IMR-90 (cell line): ENCODE results near the gene DOCK9.

Source experiments
- CEBPB ChIP-seq: IDR thresholded peaks from 2 replicates; pipeline ENCODE4 v1.6.1; 2012; ENCODE audit warnings: low read depth, low read length, improper control_type of control experiment
- CHD1 ChIP-seq: IDR thresholded peaks from 2 replicates; pipeline ENCODE4 v1.6.1; 2012; ENCODE audit warnings: low read depth, low read length, improper control_type of control experiment
- CTCF ChIP-seq: conservative IDR thresholded peaks from 2 replicates; pipeline ENCODE4 v1.5.1; 2012; ENCODE audit warnings: mild to moderate bottlenecking, low read depth, low read length, improper control_type of control experiment
- MAZ ChIP-seq: IDR thresholded peaks from 2 replicates; pipeline ENCODE4 v1.6.1; 2012; ENCODE audit warnings: low read depth, mild to moderate bottlenecking, low read length, improper control_type of control experiment, moderate library complexity, borderline replicate concordance
- POLR2A ChIP-seq: IDR thresholded peaks from 2 replicates; pipeline ENCODE4 v1.6.1; 2012; ENCODE audit warnings: mild to moderate bottlenecking, low read depth, low read length
- USF2 ChIP-seq: fragments of 150-350 bp; IDR thresholded peaks from 2 replicates; pipeline ENCODE4 v1.6.1; 2017; ENCODE audit warnings: mild to moderate bottlenecking, antibody characterized with exemption, low read length, low read depth

- TF ChIP-seq MAZ (no peak), USF2 (no peak), CTCF (no peak), POLR2A (no peak), CEBPB (no peak), CHD1 (no peak)
These were observed 6.3 kb upstream of the DOCK9 start for GRCh38 chr13:98984118-98984517.
